NCI-H82 (cell line): Measurements from ENCODE around the gene SMYD2.
A peak's percentile ranks its signal among the peaks of the same experiment; 100 is the strongest.

Source experiments
- DNase-seq: peaks from one replicate; lab custom pipeline; 2025; lab: John Stamatoyannopoulos, UW

Gene SMYD2

GRCh38 chr1:214329470-214330220 is 48.7 kb downstream of the SMYD2 start:
- DNase-seq, result no peak

DNA sequence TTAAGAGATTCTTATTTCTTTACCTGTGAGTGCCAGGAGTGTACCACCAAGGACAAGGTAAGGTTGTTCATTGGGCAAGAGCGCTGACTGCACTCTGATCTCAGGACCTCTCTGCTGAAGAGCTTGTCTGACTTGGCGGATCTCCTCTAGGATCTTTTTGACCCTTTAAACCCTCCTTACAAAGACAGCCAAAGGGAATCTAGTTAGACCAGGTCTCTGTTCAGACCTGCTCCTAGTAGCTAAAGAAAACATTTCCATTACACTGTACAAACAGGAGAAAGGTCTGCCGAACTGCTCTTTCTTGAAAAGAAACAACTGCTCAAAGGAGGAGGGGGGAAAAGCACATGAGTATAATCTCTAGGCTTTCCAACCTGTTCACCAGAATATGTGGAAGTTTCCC is 49.3 kb downstream of the SMYD2 start:
- DNase-seq, result no peak

DNA sequence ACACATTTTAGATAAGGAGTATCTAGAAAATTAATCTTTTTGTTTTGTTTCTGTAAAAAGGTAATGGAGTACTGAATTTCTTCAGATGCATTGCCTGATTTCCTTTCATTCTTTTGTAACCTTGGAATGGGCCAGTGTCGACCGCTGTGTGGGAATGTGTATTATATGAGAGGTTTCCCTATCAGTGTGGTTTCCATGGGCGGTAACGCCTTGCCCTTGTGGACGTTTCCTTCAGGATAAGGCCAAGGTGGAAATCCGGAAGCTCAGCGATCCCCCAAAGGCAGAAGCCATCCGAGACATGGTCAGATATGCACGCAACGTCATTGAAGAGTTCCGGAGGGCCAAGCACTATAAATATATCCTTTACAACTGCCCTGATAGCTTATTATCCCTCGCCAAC is 49.8 kb downstream of the SMYD2 start:
- no peak for DNase-seq

DNA sequence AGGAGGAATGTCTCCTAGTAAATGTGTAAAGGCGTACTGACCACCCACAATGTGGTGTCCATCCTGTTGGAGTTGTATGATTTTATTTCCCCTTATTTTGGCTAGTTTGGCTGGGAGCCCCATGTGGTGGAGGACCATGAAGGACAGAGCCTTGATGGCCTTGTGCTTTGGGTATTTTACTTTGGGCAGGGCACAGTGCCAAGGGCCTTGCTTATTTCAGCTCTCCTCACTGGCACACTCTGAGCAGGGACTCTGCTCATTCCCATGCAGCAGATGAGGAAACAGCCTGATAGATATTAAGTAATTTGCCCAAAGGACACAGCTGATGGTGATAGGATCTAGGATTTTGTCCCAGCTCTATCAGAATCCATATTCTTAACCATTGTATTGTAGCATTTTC is 50.2 kb downstream of the SMYD2 start:
- DNase-seq, result no peak

- peak; percentile 81 for DNase-seq
Observed at GRCh38 chr1:214331827-214332423, 51.0 kb downstream of the SMYD2 start.

DNA sequence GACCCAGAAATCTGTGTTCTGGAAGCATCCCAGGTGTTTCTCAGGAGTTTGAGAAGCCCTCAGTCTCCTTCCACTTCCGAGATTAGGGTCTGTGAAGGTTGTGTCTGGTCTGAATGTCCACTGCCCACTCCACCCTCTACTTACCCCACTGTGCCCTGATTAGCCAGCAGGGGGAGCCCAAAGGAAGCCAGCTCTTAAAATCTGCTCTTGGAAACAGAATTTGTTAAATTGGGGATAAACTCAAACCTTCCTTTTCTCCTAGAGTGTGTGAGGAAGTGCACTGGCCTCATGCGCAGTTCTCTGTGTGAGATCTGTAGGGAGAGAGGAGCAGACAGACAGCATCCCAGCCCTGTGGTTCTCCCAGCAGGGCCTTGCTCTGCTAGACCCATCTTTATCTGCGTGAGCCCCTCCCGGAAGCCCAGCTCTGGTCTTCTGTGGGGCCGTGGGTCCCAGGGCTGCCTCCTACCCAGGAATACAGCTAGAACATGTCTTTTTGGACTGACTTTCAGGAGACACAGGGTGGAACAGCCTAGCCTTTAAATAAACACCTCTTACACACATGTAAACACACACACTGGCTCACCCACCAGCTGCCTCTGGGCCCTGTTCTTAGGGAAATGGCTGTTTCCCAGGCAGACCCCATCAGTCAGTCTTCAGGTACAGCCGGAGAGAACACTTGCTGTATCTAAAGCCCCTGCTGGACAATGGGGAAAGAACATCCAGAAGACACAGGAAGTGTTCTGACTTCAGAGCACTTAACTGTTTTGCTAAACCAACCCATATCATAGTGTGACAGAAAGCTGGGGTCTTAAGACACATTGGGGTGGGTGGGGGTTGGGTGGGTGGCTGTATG is 52.2 kb downstream of the SMYD2 start:
- DNase-seq, result peak; percentile 68

GRCh38 chr1:214335567-214335966 is 54.6 kb downstream of the SMYD2 start:
- DNase-seq, result no peak

- no peak for DNase-seq
Observed at GRCh38 chr1:214337015-214337414, 56.1 kb downstream of the SMYD2 start.

GRCh38 chr1:214337511-214337910 is 56.6 kb downstream of the SMYD2 start:
- DNase-seq, result no peak

GRCh38 chr1:214338212-214338611 is 57.3 kb downstream of the SMYD2 start:
- DNase-seq, result no peak

GRCh38 chr1:214341459-214341858 is 60.5 kb downstream of the SMYD2 start:
- DNase-seq, result no peak

GRCh38 chr1:214341932-214342331 is 61.0 kb downstream of the SMYD2 start:
- no peak for DNase-seq

DNA sequence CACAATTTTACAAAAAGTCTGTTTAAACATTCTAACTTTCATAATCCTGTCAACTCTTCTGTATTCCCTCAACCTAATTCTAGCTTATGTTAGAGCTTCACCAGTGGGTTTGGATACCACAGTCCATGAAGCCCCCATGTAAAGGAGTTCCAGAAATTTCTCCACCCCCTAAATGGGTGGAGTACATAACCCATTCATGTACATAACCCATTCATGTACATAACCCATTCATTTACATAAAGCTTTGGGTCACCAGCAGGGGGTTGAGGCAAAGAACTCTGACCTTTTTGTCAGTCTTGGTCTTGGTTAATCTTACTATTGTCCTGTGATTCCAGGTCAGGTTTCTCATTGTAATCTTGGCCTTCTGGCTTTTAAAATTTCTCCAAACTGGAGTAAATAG is 61.6 kb downstream of the SMYD2 start:
- DNase-seq, result no peak

DNA sequence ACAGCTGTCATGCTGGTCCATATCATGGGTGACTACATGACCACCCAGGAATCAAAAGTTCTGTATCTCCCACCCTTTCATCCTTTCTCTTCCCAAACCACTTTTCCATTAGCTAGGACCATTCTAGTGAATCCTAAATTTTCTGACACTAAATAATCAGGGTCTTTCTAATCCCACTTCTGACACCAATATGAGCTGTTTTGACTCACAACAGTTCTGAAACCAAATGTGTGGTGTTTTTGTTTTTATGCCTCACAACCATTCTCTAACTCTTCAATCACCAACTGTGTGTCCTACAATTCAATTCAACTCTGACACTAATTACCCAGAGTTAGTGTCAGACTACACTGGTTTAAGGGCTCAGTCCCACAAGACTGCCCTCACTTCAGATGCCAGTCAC is 63.9 kb downstream of the SMYD2 start:
- no peak for DNase-seq

DNA sequence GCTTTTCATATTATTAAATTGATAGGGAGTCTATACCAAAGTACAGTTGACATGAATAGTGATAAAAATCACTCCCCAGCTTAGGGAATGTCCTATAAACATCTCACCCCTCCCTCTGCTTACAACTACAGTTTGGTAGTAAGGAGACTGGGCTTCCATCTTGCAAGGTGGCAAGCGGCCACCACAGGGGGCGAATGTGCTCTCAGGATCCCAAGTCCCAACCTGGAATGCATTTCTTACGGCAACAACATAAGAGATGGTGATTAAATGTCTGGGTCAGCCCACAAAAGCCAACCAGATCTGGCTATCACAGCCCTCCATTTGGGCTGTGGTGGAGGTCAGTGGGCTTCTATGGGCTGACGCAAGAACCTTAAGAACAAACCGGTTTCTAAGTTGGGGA is 68.0 kb downstream of the SMYD2 start:
- DNase-seq, result peak; percentile 23

DNA sequence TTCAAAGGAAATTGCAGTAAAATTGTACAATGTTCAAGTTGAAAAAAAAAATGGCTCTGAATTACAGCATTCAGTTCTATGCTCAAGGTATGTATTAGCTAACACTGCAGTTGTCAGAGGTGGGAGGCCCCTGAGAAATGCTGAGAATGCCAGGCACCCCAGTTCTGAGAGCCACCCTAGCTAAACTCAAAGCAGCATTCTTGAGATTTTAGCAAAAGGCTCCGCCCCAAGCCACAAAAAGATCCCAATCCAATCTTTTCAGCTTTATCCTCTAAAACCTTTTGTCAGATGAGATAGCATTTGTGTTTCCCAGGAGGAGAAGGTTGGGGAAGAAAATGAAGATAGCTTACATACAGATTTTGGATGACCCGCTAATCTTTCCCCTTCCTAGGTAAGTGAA is 68.8 kb downstream of the SMYD2 start:
- no peak for DNase-seq

GRCh38 chr1:214351551-214352277 is 70.8 kb downstream of the SMYD2 start:
- DNase-seq, result no peak

GRCh38 chr1:214352838-214353237 is 71.9 kb downstream of the SMYD2 start:
- no peak for DNase-seq

- DNase-seq, result no peak
Observed at GRCh38 chr1:214354440-214355148, 73.6 kb downstream of the SMYD2 start.

DNA sequence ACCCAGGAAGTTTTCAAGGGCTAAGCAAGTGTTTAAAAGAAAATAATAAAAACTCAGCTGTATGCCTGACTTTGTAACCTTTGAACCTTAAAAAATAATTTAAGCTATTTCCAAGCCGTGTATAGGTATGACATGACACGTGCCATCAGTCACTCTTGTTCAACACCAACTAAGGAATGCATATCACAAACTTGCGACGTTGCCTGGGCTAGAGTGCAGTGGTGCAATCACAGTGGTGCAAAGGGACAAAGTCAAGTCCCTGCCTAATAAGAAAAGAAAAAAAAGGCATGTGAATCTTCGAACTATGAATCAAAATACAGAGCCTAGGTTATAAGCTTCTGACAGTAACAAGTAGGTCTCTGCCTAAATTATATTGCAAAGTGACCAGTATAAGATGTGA is 79.2 kb downstream of the SMYD2 start:
- DNase-seq, result no peak

DNA sequence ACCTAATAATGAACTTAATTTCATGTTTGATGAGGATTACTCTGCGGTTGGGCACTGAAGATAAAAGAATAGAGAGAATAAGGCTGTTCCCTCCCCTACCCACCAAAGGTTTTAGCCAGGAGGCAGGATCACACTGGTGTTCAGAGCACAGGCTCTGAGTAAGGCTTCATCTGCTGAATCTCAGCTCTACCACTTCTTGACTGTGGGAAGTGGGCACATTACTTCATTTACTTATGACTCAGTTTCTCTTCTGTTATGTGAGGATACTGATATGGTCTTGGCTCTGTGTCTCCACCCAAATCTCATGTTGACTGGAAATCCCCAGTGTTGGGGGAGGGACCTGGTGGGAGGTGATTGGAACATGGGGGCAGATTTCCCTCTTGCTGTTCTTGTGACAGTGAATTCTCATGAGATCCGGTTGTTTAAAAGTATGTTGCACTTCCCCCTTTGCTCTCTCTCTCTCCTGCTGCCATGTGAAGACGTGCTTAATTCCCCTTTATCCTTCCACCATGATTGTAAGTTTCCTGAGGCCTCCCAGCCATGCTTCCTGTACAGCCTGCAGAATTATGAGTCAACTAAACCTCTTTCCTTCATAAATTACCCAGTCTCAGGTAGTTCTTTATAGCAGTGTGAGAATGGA is 79.7 kb downstream of the SMYD2 start:
- no peak for DNase-seq
